Measurements from ENCODE around the gene LAMC2.
"Not testable (repeated sequence)": the region's sequence is repeated elsewhere in the genome, so short reads cannot be mapped to it uniquely, and the experiment has no call there.

The LAMC2 gene

GRCh38 chr1:183270541-183271141 lies 84.6 kb downstream of the LAMC2 start:
- H3K36me3 ChIP-seq (ENCODE audit: control insufficient read depth in 4 of 4, insufficient read depth in 4 of 4, low read length in 3 of 4): no peaks in the 10 kb centered on the region
- CTCF ChIA-PET: no interaction called here
- no peak overlapping the region for H3K27ac ChIP-seq (ENCODE audit: insufficient read depth in 1 of 2, low read depth in 1 of 2, low read length in 2 of 2, poor library complexity in 1 of 2, severe bottlenecking in 2 of 2)
- no peaks in the 10 kb centered on the region for H3K4me1 ChIP-seq (ENCODE audit: control extremely low read depth in 1 of 4, control insufficient read depth in 4 of 4, insufficient read depth in 4 of 4, low read length in 3 of 4)
- POLR2A ChIA-PET: no interaction called here
- H3K9me3 ChIP-seq (ENCODE audit: control extremely low read depth in 1 of 5, control insufficient read depth in 4 of 5, insufficient read depth in 2 of 5, low read depth in 1 of 5, low read length in 4 of 5): no peaks in the 10 kb centered on the region
- WGBS (ENCODE audit: insufficient coverage): 86% methylated on average over 4 of the region's 5 CpGs
- DNase-seq: no peak
- H3K4me3 ChIP-seq (ENCODE audit: control insufficient read depth in 1 of 7, extremely low read depth in 1 of 7, insufficient read depth in 4 of 7, low read depth in 2 of 7, low read length in 6 of 7): no peak overlapping the region
- H3K27me3 ChIP-seq (replicated peaks in 2 of 5; ENCODE audit: control insufficient read depth in 4 of 5, insufficient read depth in 5 of 5, low read length in 4 of 5): peaks cover 0 to 10% (median 0%) of the 10 kb centered on the region in 5 experiments

- no peak overlapping the region for H3K4me3 ChIP-seq (ENCODE audit: control insufficient read depth in 1 of 7, extremely low read depth in 1 of 7, insufficient read depth in 4 of 7, low read depth in 2 of 7, low read length in 6 of 7)
- peaks cover 0 to 7% (median 0%) of the 10 kb centered on the region in 5 experiments for H3K27me3 ChIP-seq (replicated peaks in 2 of 5; ENCODE audit: control insufficient read depth in 4 of 5, insufficient read depth in 5 of 5, low read length in 4 of 5)
- no peaks in the 10 kb centered on the region for H3K4me1 ChIP-seq (ENCODE audit: control extremely low read depth in 1 of 4, control insufficient read depth in 4 of 4, insufficient read depth in 4 of 4, low read length in 3 of 4)
- WGBS (ENCODE audit: insufficient coverage): no CpG with 5 or more reads among the region's 4 CpGs
- H3K9me3 ChIP-seq (ENCODE audit: control extremely low read depth in 1 of 5, control insufficient read depth in 4 of 5, insufficient read depth in 2 of 5, low read depth in 1 of 5, low read length in 4 of 5): no peaks in the 10 kb centered on the region
- DNase-seq: no peak
- H3K27ac ChIP-seq (ENCODE audit: insufficient read depth in 1 of 2, low read depth in 1 of 2, low read length in 2 of 2, poor library complexity in 1 of 2, severe bottlenecking in 2 of 2): no peak overlapping the region
- POLR2A ChIA-PET: no interaction called here
- H3K36me3 ChIP-seq (ENCODE audit: control insufficient read depth in 4 of 4, insufficient read depth in 4 of 4, low read length in 3 of 4): no peaks in the 10 kb centered on the region
- CTCF ChIA-PET: no interaction called here
Measured at GRCh38 chr1:183272390-183272848, 86.4 kb downstream of the LAMC2 start.

- H3K27ac ChIP-seq (ENCODE audit: insufficient read depth in 1 of 2, low read depth in 1 of 2, low read length in 2 of 2, poor library complexity in 1 of 2, severe bottlenecking in 2 of 2): no peak overlapping the region
- ChIA-PET POLR2A (no interaction called here), CTCF (no interaction called here)
- DNase-seq: no peak
- no peaks in the 10 kb centered on the region for H3K9me3 ChIP-seq (ENCODE audit: control extremely low read depth in 1 of 5, control insufficient read depth in 4 of 5, insufficient read depth in 2 of 5, low read depth in 1 of 5, low read length in 4 of 5)
- H3K27me3 ChIP-seq (replicated peaks in 2 of 5; ENCODE audit: control insufficient read depth in 4 of 5, insufficient read depth in 5 of 5, low read length in 4 of 5): peaks cover 0 to 2% (median 0%) of the 10 kb centered on the region in 5 experiments
- H3K36me3 ChIP-seq (ENCODE audit: control insufficient read depth in 4 of 4, insufficient read depth in 4 of 4, low read length in 3 of 4): no peaks in the 10 kb centered on the region
- 98% methylated on average over 5 of the region's 5 CpGs for WGBS (ENCODE audit: insufficient coverage)
- H3K4me1 ChIP-seq (ENCODE audit: control extremely low read depth in 1 of 4, control insufficient read depth in 4 of 4, insufficient read depth in 4 of 4, low read length in 3 of 4): no peaks in the 10 kb centered on the region
- no peak overlapping the region for H3K4me3 ChIP-seq (ENCODE audit: control insufficient read depth in 1 of 7, extremely low read depth in 1 of 7, insufficient read depth in 4 of 7, low read depth in 2 of 7, low read length in 6 of 7)
Measured at GRCh38 chr1:183273300-183273699, 87.2 kb downstream of the LAMC2 start.

- POLR2A ChIA-PET; H3K4me3 ChIP-seq (ENCODE audit: control insufficient read depth in 1 of 7, extremely low read depth in 1 of 7, insufficient read depth in 4 of 7, low read depth in 2 of 7, low read length in 6 of 7); CTCF ChIA-PET; H3K36me3 ChIP-seq (ENCODE audit: control insufficient read depth in 4 of 4, insufficient read depth in 4 of 4, low read length in 3 of 4); DNase-seq; H3K4me1 ChIP-seq (ENCODE audit: control extremely low read depth in 1 of 4, control insufficient read depth in 4 of 4, insufficient read depth in 4 of 4, low read length in 3 of 4); H3K27me3 ChIP-seq (replicated peaks in 2 of 5; ENCODE audit: control insufficient read depth in 4 of 5, insufficient read depth in 5 of 5, low read length in 4 of 5); H3K9me3 ChIP-seq (ENCODE audit: control extremely low read depth in 1 of 5, control insufficient read depth in 4 of 5, insufficient read depth in 2 of 5, low read depth in 1 of 5, low read length in 4 of 5); H3K27ac ChIP-seq (ENCODE audit: insufficient read depth in 1 of 2, low read depth in 1 of 2, low read length in 2 of 2, poor library complexity in 1 of 2, severe bottlenecking in 2 of 2): not testable (repeated sequence)
- 100% methylated on average over 2 of the region's 4 CpGs for WGBS (ENCODE audit: insufficient coverage)
Measured at GRCh38 chr1:183273984-183274383, 87.9 kb downstream of the LAMC2 start.

GRCh38 chr1:183274836-183275235 lies 88.8 kb downstream of the LAMC2 start:
- Histone ChIP-seq H3K9me3 (ENCODE audit: control extremely low read depth in 1 of 5, control insufficient read depth in 4 of 5, insufficient read depth in 2 of 5, low read depth in 1 of 5, low read length in 4 of 5) (no peaks in the 10 kb centered on the region), H3K36me3 (ENCODE audit: control insufficient read depth in 4 of 4, insufficient read depth in 4 of 4, low read length in 3 of 4) (no peaks in the 10 kb centered on the region), H3K4me1 (ENCODE audit: control extremely low read depth in 1 of 4, control insufficient read depth in 4 of 4, insufficient read depth in 4 of 4, low read length in 3 of 4) (peaks cover 0 to 6% (median 3%) of the 10 kb centered on the region in 4 experiments), H3K27ac (ENCODE audit: insufficient read depth in 1 of 2, low read depth in 1 of 2, low read length in 2 of 2, poor library complexity in 1 of 2, severe bottlenecking in 2 of 2) (no peak overlapping the region), H3K4me3 (ENCODE audit: control insufficient read depth in 1 of 7, extremely low read depth in 1 of 7, insufficient read depth in 4 of 7, low read depth in 2 of 7, low read length in 6 of 7) (no peak overlapping the region), H3K27me3 (replicated peaks in 2 of 5; ENCODE audit: control insufficient read depth in 4 of 5, insufficient read depth in 5 of 5, low read length in 4 of 5) (peaks cover 0 to 2% (median 0%) of the 10 kb centered on the region in 5 experiments)
- POLR2A ChIA-PET: no interaction called here
- DNase-seq: no peak
- WGBS (ENCODE audit: insufficient coverage): 93% methylated on average over 3 of the region's 3 CpGs
- CTCF ChIA-PET: no interaction called here

- 100% methylated on average over 2 of the region's 3 CpGs for WGBS (ENCODE audit: insufficient coverage)
- POLR2A ChIA-PET: no interaction called here
- CTCF ChIA-PET: no interaction called here
- Histone ChIP-seq H3K27ac (ENCODE audit: insufficient read depth in 1 of 2, low read depth in 1 of 2, low read length in 2 of 2, poor library complexity in 1 of 2, severe bottlenecking in 2 of 2) (no peak overlapping the region), H3K4me1 (ENCODE audit: control extremely low read depth in 1 of 4, control insufficient read depth in 4 of 4, insufficient read depth in 4 of 4, low read length in 3 of 4) (peaks cover 0 to 6% (median 3%) of the 10 kb centered on the region in 4 experiments), H3K9me3 (ENCODE audit: control extremely low read depth in 1 of 5, control insufficient read depth in 4 of 5, insufficient read depth in 2 of 5, low read depth in 1 of 5, low read length in 4 of 5) (no peaks in the 10 kb centered on the region), H3K4me3 (ENCODE audit: control insufficient read depth in 1 of 7, extremely low read depth in 1 of 7, insufficient read depth in 4 of 7, low read depth in 2 of 7, low read length in 6 of 7) (no peak overlapping the region), H3K36me3 (ENCODE audit: control insufficient read depth in 4 of 4, insufficient read depth in 4 of 4, low read length in 3 of 4) (no peaks in the 10 kb centered on the region), H3K27me3 (replicated peaks in 2 of 5; ENCODE audit: control insufficient read depth in 4 of 5, insufficient read depth in 5 of 5, low read length in 4 of 5) (peaks cover 0 to 2% (median 0%) of the 10 kb centered on the region in 5 experiments)
- no peak for DNase-seq
Measured at GRCh38 chr1:183275322-183275721, 89.3 kb downstream of the LAMC2 start.

GRCh38 chr1:183276386-183277080 lies 90.5 kb downstream of the LAMC2 start:
- ChIA-PET POLR2A (no interaction called here), CTCF (interaction anchor here (0.6 to 0.7 kb wide), 2 partner anchors 29 to 97 kb away, joined by 3 to 4 read pairs; no protein-coding TSS in a partner anchor)
- 95% methylated on average over 7 of the region's 9 CpGs for whole genome bisulfite sequencing (ENCODE audit: insufficient coverage)
- H3K4me3 ChIP-seq (ENCODE audit: control insufficient read depth in 1 of 7, extremely low read depth in 1 of 7, insufficient read depth in 4 of 7, low read depth in 2 of 7, low read length in 6 of 7): no peak overlapping the region
- H3K9me3 ChIP-seq (ENCODE audit: control extremely low read depth in 1 of 5, control insufficient read depth in 4 of 5, insufficient read depth in 2 of 5, low read depth in 1 of 5, low read length in 4 of 5): no peaks in the 10 kb centered on the region
- H3K4me1 ChIP-seq (ENCODE audit: control extremely low read depth in 1 of 4, control insufficient read depth in 4 of 4, insufficient read depth in 4 of 4, low read length in 3 of 4): peaks cover 0 to 6% (median 3%) of the 10 kb centered on the region in 4 experiments
- no peaks in the 10 kb centered on the region for H3K36me3 ChIP-seq (ENCODE audit: control insufficient read depth in 4 of 4, insufficient read depth in 4 of 4, low read length in 3 of 4)
- H3K27ac ChIP-seq (ENCODE audit: insufficient read depth in 1 of 2, low read depth in 1 of 2, low read length in 2 of 2, poor library complexity in 1 of 2, severe bottlenecking in 2 of 2): no peak overlapping the region
- no peak for DNase-seq
- peaks cover 0 to 2% (median 0%) of the 10 kb centered on the region in 5 experiments for H3K27me3 ChIP-seq (replicated peaks in 2 of 5; ENCODE audit: control insufficient read depth in 4 of 5, insufficient read depth in 5 of 5, low read length in 4 of 5)

Data from common myeloid progenitor, CD34-positive (primary cell).